K562 (cell line): Measurements from ENCODE around the gene EMP2. TPM values are rescaled to one million over a fixed set of nuclear protein-coding genes. Genes with fewer than 3 reads are reported as not detected.

ENCODE experiments used
- ATAC-seq: fragments of 200-7000 bp; cut with Tn5 transposase; 3 replicates; pipeline ENCODE4 v1.9.1; 2020; ENCODE audit warnings: moderate library complexity
- BruUV-seq: library from RNA; stranded (reverse); fragments of 400-500 nt; replicated peaks from 2 replicates; lab custom pipeline; 2021; lab: Mats Ljungman, UMichigan
- CTCF ChIA-PET: fragments of 300-600 bp; formaldehyde crosslinking; extraction: SDS; loops from one replicate; lab custom pipeline; 2021; ENCODE audit warnings: low intra/inter-chr PET ratio; lab: Yijun Ruan, JAX
- POLR2A ChIA-PET: fragments of 300-600, 350-650 bp; sonication (Branson Sonifier 250); formaldehyde crosslinking; extraction: SDS; loops from one replicate; lab custom pipeline; 2021; ENCODE audit warnings: antibody characterized with exemption, inconsistent platforms; lab: Yijun Ruan, JAX
- DNase-seq, 4 experiments: peaks; one replicate each; pipeline versions ENCODE4 v3.0.0 to v3.0.0-alpha.2; 2011 to 2018; ENCODE audit warnings: low spot score in 3 of 4, mixed read lengths in 3 of 4; ENCODE audit errors: extremely low read depth in 1 of 4
- FAIRE-seq: peaks from 2 replicates; lab custom pipeline; 2011; peaks lifted over from hg19 to GRCh38; lab: Jason Lieb, UNC
- H2AFZ ChIP-seq: 2 replicates; pipeline ENCODE4 v1.6.0; 2011; ENCODE audit warnings: low read depth, low read length, control low read depth, inconsistent platforms
- H3K27ac ChIP-seq: fragments of 200-600 bp; 3 replicates; pipeline ENCODE4 v1.8.0; 2011; ENCODE audit warnings: low read depth, mild to moderate bottlenecking, control low read depth, inconsistent platforms, low read length, moderate library complexity, mixed read lengths; ENCODE audit errors: extremely low read depth
- H3K27me3 ChIP-seq, 2 experiments: fragments of 300-600 bp in 1 of 2; 2 replicates in 1 of 2; 3 replicates in 1 of 2; pipeline versions ENCODE4 v1.6.0 to v1.8.0; 2011; ENCODE audit warnings: inconsistent platforms in 2 of 2, low read length in 2 of 2, mild to moderate bottlenecking in 1 of 2, mixed read lengths in 1 of 2, moderate library complexity in 1 of 2; ENCODE audit not compliant: control insufficient read depth in 2 of 2, insufficient read depth in 2 of 2
- H3K36me3 ChIP-seq: fragments of 300-600 bp; 3 replicates; pipeline ENCODE4 v1.8.0; 2011; ENCODE audit warnings: mild to moderate bottlenecking, low read length, inconsistent platforms; ENCODE audit not compliant: control insufficient read depth, insufficient read depth
- H3K4me1 ChIP-seq, 2 experiments: fragments of 200-600 bp in 1 of 2; replicated peaks in 1 of 2; 2 replicates in 1 of 2; 3 replicates in 1 of 2; pipeline versions ENCODE4 v1.5.1 to v1.8.0; 2011; ENCODE audit warnings: inconsistent platforms in 2 of 2, low read length in 2 of 2, mild to moderate bottlenecking in 1 of 2, mixed read lengths in 1 of 2, moderate library complexity in 1 of 2; ENCODE audit not compliant: control insufficient read depth in 2 of 2, insufficient read depth in 2 of 2
- H3K4me2 ChIP-seq: 2 replicates; pipeline ENCODE4 v1.6.1; 2011; ENCODE audit warnings: low read length, control low read depth, inconsistent platforms, mixed read lengths; ENCODE audit not compliant: insufficient read depth
- H3K4me3 ChIP-seq: fragments of 200-600 bp; sonication (generic), shearing (Covaris generic); 2 replicates; pipeline ENCODE4 v1.5.1; 2016; ENCODE audit warnings: control low read depth, inconsistent platforms
- H3K79me2 ChIP-seq: fragments of 200-600 bp; 3 replicates; pipeline ENCODE4 v1.8.0; 2011; ENCODE audit warnings: low read length, inconsistent platforms; ENCODE audit not compliant: control insufficient read depth, insufficient read depth
- H3K9ac ChIP-seq, 2 experiments: 2 replicates each; pipeline versions ENCODE4 v1.6.0 to v1.6.1; 2011; ENCODE audit warnings: low read depth in 2 of 2, low read length in 2 of 2, control low read depth in 1 of 2, inconsistent platforms in 1 of 2, mild to moderate bottlenecking in 1 of 2, mixed read lengths in 1 of 2; ENCODE audit not compliant: insufficient read depth in 1 of 2
- H3K9me1 ChIP-seq: one replicate; pipeline ENCODE4 v1.6.0; 2011; ENCODE audit warnings: inconsistent platforms, mild to moderate bottlenecking, low read length, moderate library complexity; ENCODE audit not compliant: control insufficient read depth, insufficient read depth
- H3K9me3 ChIP-seq: replicated peaks from 2 replicates; pipeline ENCODE4 v1.5.1; 2011; ENCODE audit warnings: low read depth, low read length, inconsistent platforms; ENCODE audit not compliant: control insufficient read depth, insufficient read depth
- H4K20me1 ChIP-seq: replicated peaks from 2 replicates; pipeline ENCODE4 v1.6.1; 2011; ENCODE audit warnings: low read length, inconsistent platforms, mixed read lengths; ENCODE audit not compliant: control insufficient read depth, insufficient read depth
- ETV5 ChIP-seq: sonication (generic); formaldehyde crosslinking; IDR thresholded peaks from 2 replicates; pipeline ENCODE4 v1.4.0; 2020; ENCODE audit warnings: low read depth, mild to moderate bottlenecking, missing genetic modification reagents
- MAFF ChIP-seq: IDR thresholded peaks from 2 replicates; pipeline ENCODE4 v1.6.1; 2012; ENCODE audit warnings: low read length, improper control_type of control experiment
- UBTF ChIP-seq, 2 experiments: IDR thresholded peaks; 2 replicates each; pipeline ENCODE4 v1.6.1; 2012; ENCODE audit warnings: improper control_type of control experiment in 2 of 2, low read depth in 2 of 2, low read length in 2 of 2, borderline replicate concordance in 1 of 2
- ZC3H11A ChIP-seq: IDR thresholded peaks from 2 replicates; pipeline ENCODE4 v1.6.1; 2012; ENCODE audit warnings: low read depth, low read length, improper control_type of control experiment
- ZNF395 ChIP-seq: fragments of 200-800 bp; sonication (Bioruptor generic); IDR thresholded peaks from 2 replicates; pipeline ENCODE4 v1.6.1; 2017; ENCODE audit warnings: missing genetic modification characterization, missing compliant biosample characterization
- WGBS: fragments of 100-300 bp; shearing (Covaris generic); methylation state at CpG from one replicate; pipeline ENCODE4 v1.1.6; 2016; ENCODE audit warnings: low coverage, mixed read lengths; ENCODE audit not compliant: insufficient coverage; ENCODE audit errors: missing lambda C conversion rate; 5-methylcytosine and 5-hydroxymethylcytosine counted together
- in situ Hi-C: fragments of 300-500 bp; cut with MboI; formaldehyde crosslinking; loops from 4 replicates; pipeline ENCODE4 v1.15.0; 2018; ENCODE audit warnings: inconsistent platforms, mixed read lengths
- intact Hi-C: fragments of 100-400 bp; cut with micrococcal nuclease; formaldehyde crosslinking; loops from 2 replicates; pipeline ENCODE4 v1.14.2; 2022
- polyA plus RNA-seq, 8 experiments: library from polyadenylated mRNA; depleted of rRNA in 4 of 8; stranded (reverse) in 5 of 8; unstranded in 3 of 8; fragments of >200 nt; fragmentation: Nextera tagmentation in 2 of 8; fragmentation: Illumina TruSeq in 1 of 8; extraction: Ambion mirVana in 2 of 8; extraction: Trizol in 1 of 8; gene quantifications; 2 replicates each; pipeline versions ENCODE4 v1.2.1 to v1.2.3, GENCODE V29; 2011 to 2014; ENCODE audit warnings: inconsistent platforms in 1 of 8, missing spikeins in 1 of 8
- total RNA-seq, 7 experiments: library from RNA; depleted of rRNA in 6 of 7; stranded (reverse); fragments of >200 nt in 6 of 7; fragmentation: Illumina TruSeq in 2 of 7; extraction: Trizol in 2 of 7; gene quantifications; 2 replicates each; pipeline versions ENCODE4 v1.2.1 to v1.2.3, GENCODE V29; 2011 to 2021; ENCODE audit warnings: low replicate concordance in 1 of 7

The EMP2 gene
- total and polyA plus RNA-seq, 9 of the 15 experiments (the other 6 are each of a cell fraction or from before 2014, with no cell fraction given) = 0.73 to 6.2 (median 3.1) TPM

DNA sequence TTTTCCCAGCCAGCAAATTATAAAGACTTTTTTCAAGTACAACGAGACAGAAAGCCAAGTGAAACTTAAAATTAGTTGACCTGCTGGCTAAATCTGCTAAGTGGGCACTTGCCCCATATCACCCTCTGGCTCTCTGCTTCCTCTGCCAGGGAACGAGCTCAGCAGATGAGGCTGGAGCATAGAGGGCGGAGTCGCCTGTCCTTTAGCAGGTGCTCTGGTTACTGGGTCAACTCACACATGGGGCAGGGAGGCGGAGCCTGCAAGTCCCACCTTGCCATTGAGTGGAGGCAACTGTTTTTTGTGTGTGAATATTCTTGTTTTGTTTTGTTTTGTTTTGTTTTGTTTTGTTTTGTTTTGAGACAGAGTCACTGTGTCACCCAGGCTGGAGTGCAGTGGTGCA lies 62.5 kb downstream of the EMP2 start:
- in situ Hi-C loops (no loop called here), intact Hi-C loops (no loop called here)
- no peak overlapping the region for H3K27ac ChIP-seq
- WGBS = 14% methylated on average over 5 of the region's 5 CpGs
- FAIRE-seq (no peak), ATAC-seq (no peak), DNase-seq (no peak)
- no peaks in the 10 kb centered on the region; a peak in 1 of 5 replicates for H3K27me3 ChIP-seq
- CTCF ChIA-PET = no interaction called here
- no peaks in the 10 kb centered on the region; a peak in 1 of 5 replicates for H3K4me1 ChIP-seq
- BruUV-seq = no TSS peak
- no peak overlapping the region for H3K4me3 ChIP-seq
- H3K79me2 ChIP-seq = no peaks in the 10 kb centered on the region
- H3K9me1 ChIP-seq = no peaks in the 10 kb centered on the region
- no peaks in the 10 kb centered on the region for H4K20me1 ChIP-seq
- no peak overlapping the region for H2AFZ ChIP-seq
- H3K9me3 ChIP-seq = 0 out of 2 replicates have a peak, but pooled peaks cover 2% of the 10 kb centered on the region
- no peaks in the 10 kb centered on the region for H3K36me3 ChIP-seq
- TF ChIP-seq MAFF (no peak), ZNF395 (CRISPR knock-in tag) (no peak), ETV5 (CRISPR knock-in tag) (no peak), ZC3H11A (no peak), UBTF (IDR thresholded peaks at IDR 0.05; ENCODE audit: borderline replicate concordance in 1 of 2, low read depth in 2 of 2, low read length in 2 of 2) (no peak)
- TF ChIP-seq, all 486 proteins: peak for 0
- no peak overlapping the region for H3K4me2 ChIP-seq
- H3K9ac ChIP-seq = no peak overlapping the region
- POLR2A ChIA-PET = no interaction called here
